ENCODE data around the gene MRPL34.
A peak's percentile ranks its signal among the peaks of the same experiment; 100 is the strongest.
"Not testable (repeated sequence)": the region's sequence is repeated elsewhere in the genome, so short reads cannot be mapped to it uniquely, and the experiment has no call there.

The MRPL34 gene

GRCh38 chr19:17286263-17286662 lies 19.4 kb upstream of the MRPL34 start:
- Histone ChIP-seq H3K36me3 (ENCODE audit: control insufficient read depth in 2 of 2, insufficient read depth in 2 of 2, low read length in 2 of 2) (no peaks in the 10 kb centered on the region), H3K9me3 (ENCODE audit: control insufficient read depth in 2 of 2, low read length in 2 of 2) (no peaks in the 10 kb centered on the region), H3K4me3 (ENCODE audit: low read length in 2 of 2) (no peak overlapping the region), H3K27ac (ENCODE audit: low read length) (no peak overlapping the region), H3K27me3 (ENCODE audit: control insufficient read depth in 1 of 2, insufficient read depth in 2 of 2, low read length in 2 of 2) (peaks cover 8 to 17% of the 10 kb centered on the region in 2 donors), H3K4me1 (ENCODE audit: control insufficient read depth, insufficient read depth, low read length) (peaks cover 17% of the 10 kb centered on the region), H3K9ac (ENCODE audit: low read length in 2 of 2) (no peak overlapping the region)

GRCh38 chr19:17286752-17287151 lies 18.9 kb upstream of the MRPL34 start:
- no peak overlapping the region for H3K4me3 ChIP-seq (ENCODE audit: low read length in 2 of 2)
- no peaks in the 10 kb centered on the region for H3K9me3 ChIP-seq (ENCODE audit: control insufficient read depth in 2 of 2, low read length in 2 of 2)
- no peaks in the 10 kb centered on the region for H3K36me3 ChIP-seq (ENCODE audit: control insufficient read depth in 2 of 2, insufficient read depth in 2 of 2, low read length in 2 of 2)
- H3K9ac ChIP-seq (ENCODE audit: low read length in 2 of 2) = no peak overlapping the region
- H3K4me1 ChIP-seq (ENCODE audit: control insufficient read depth, insufficient read depth, low read length) = peaks cover 13% of the 10 kb centered on the region
- peaks cover 4 to 12% of the 10 kb centered on the region in 2 donors for H3K27me3 ChIP-seq (ENCODE audit: control insufficient read depth in 1 of 2, insufficient read depth in 2 of 2, low read length in 2 of 2)
- H3K27ac ChIP-seq (ENCODE audit: low read length) = no peak overlapping the region

GRCh38 chr19:17289489-17289888 lies 16.2 kb upstream of the MRPL34 start:
- Histone ChIP-seq H3K9ac (ENCODE audit: low read length in 2 of 2) (no peak overlapping the region), H3K4me1 (ENCODE audit: control insufficient read depth, insufficient read depth, low read length) (peaks cover 9% of the 10 kb centered on the region), H3K27ac (ENCODE audit: low read length) (no peak overlapping the region), H3K36me3 (ENCODE audit: control insufficient read depth in 2 of 2, insufficient read depth in 2 of 2, low read length in 2 of 2) (peaks cover 0 to 1% of the 10 kb centered on the region in 2 donors), H3K27me3 (ENCODE audit: control insufficient read depth in 1 of 2, insufficient read depth in 2 of 2, low read length in 2 of 2) (no peaks in the 10 kb centered on the region), H3K4me3 (ENCODE audit: low read length in 2 of 2) (no peak overlapping the region), H3K9me3 (ENCODE audit: control insufficient read depth in 2 of 2, low read length in 2 of 2) (no peaks in the 10 kb centered on the region)

DNA sequence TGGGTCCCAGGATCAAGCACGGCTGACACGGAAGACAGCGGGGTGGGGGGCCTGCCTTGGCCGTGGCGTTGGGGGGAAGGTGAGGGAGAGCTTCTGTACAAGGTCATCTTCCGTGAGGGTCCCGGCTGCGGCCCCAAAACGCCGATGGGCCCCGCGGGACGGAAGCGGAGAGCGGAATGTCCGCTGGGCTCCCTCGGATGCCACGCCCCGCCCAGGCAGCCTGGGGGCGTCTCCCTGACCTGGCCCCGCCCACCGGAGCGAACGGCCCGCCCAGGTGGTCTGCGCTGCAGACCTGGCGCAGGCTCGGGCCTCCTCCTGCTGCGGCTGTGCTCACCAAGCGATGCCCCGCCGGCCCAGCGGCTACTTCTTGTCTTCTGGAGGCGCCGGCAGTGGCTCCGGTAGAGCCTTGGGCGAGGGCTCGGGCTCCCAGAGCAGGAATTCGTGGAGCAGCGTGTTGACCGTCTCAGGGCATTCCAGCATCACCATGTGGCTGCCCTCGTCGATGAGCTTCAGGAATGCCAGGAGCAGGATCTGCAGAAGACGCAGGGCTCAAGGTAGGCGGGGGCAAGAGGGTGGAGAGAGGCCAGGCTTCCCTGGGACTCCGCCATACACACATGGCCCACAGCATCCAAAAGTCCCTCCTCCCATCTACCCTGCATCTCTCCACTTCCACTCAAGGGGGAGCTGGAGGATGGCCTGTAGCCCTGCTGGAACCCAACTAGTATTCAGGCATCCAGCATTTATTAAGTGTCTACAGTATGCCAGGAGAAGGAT lies 13.2 kb upstream of the MRPL34 start:
- Histone ChIP-seq H3K36me3 (ENCODE audit: control insufficient read depth in 2 of 2, insufficient read depth in 2 of 2, low read length in 2 of 2) (peaks cover 0 to 4% of the 10 kb centered on the region in 2 donors), H3K27me3 (ENCODE audit: control insufficient read depth in 1 of 2, insufficient read depth in 2 of 2, low read length in 2 of 2) (no peaks in the 10 kb centered on the region), H3K27ac (ENCODE audit: low read length) (no peak overlapping the region), H3K4me3 (ENCODE audit: low read length in 2 of 2) (peak overlapping the region; percentile 49 to 71), H3K4me1 (ENCODE audit: control insufficient read depth, insufficient read depth, low read length) (peaks cover 9% of the 10 kb centered on the region), H3K9ac (ENCODE audit: low read length in 2 of 2) (peak overlapping the region in 1 of 2 donors; percentile 36), H3K9me3 (ENCODE audit: control insufficient read depth in 2 of 2, low read length in 2 of 2) (no peaks in the 10 kb centered on the region)

DNA sequence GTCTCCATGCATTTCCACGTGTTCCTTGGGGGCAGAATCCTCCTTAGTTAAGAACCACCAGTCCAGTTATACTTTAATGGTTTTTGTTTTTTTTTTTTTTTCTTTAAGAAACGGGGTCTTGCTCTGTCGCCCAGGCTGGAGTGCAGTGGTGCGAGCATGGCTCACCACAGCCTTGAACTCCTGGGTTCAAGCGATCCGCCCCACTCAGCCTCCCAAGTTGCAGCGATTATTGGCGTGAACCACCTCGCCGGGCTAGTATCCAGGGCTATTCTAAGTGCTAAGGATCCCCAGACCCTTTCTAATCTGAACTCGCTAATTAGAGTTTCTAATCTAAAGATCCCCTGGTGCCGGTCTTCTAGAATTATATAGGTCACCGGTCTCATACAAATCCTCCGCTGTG lies 12.1 kb upstream of the MRPL34 start:
- Histone ChIP-seq H3K4me3 (ENCODE audit: low read length in 2 of 2) (no peak overlapping the region), H3K9ac (ENCODE audit: low read length in 2 of 2) (no peak overlapping the region), H3K36me3 (ENCODE audit: control insufficient read depth in 2 of 2, insufficient read depth in 2 of 2, low read length in 2 of 2) (peaks cover 3 to 8% of the 10 kb centered on the region in 2 donors), H3K27me3 (ENCODE audit: control insufficient read depth in 1 of 2, insufficient read depth in 2 of 2, low read length in 2 of 2) (no peaks in the 10 kb centered on the region), H3K27ac (ENCODE audit: low read length) (no peak overlapping the region), H3K4me1 (ENCODE audit: control insufficient read depth, insufficient read depth, low read length) (peaks cover 9% of the 10 kb centered on the region), H3K9me3 (ENCODE audit: control insufficient read depth in 2 of 2, low read length in 2 of 2) (no peaks in the 10 kb centered on the region)

DNA sequence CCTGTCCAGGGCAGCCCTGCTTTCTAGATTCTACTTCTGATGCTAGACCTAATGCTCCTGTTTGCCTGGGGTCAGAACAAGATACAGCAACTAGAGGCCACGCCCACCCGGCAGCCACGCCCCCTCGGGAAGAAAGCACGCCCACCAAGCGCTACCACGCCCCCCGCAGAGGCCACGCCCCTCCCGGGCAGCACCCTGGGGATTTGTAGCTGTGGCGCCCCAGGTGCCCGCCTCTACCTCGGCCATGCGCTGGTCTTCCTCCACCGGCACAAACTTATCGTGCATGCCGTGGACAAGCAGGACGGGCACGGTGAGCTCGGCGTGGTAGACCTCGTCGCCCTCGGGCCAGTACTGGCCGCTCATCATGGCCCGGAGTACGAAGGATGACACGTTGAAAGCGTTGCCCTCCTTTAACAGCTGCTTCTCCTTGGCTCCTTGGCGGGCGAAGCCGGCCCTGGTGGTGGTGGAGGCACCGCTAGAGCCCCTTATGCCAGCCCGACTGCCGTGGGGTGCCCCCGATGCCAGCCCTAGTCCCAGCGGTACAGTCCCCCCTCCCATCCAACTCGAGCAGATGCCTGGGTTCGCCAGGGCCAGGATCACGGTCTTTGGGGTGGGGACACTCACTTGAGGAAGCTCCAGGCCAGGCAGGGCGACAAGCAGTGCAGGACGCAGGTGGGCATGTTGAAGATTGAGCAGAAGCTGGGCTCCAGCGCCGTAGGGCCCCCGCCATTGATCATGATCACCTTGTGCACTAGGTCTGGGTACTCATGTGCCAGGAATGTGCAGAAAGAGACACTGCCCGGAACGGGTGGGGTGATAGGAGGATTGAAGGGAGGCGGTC lies 11.4 kb upstream of the MRPL34 start:
- H3K9me3 ChIP-seq (ENCODE audit: control insufficient read depth in 2 of 2, low read length in 2 of 2) = no peaks in the 10 kb centered on the region
- H3K36me3 ChIP-seq (ENCODE audit: control insufficient read depth in 2 of 2, insufficient read depth in 2 of 2, low read length in 2 of 2) = peaks cover 3 to 10% of the 10 kb centered on the region in 2 donors
- no peaks in the 10 kb centered on the region for H3K27me3 ChIP-seq (ENCODE audit: control insufficient read depth in 1 of 2, insufficient read depth in 2 of 2, low read length in 2 of 2)
- H3K9ac ChIP-seq (ENCODE audit: low read length in 2 of 2) = no peak overlapping the region
- H3K4me3 ChIP-seq (ENCODE audit: low read length in 2 of 2) = no peak overlapping the region
- no peak overlapping the region for H3K27ac ChIP-seq (ENCODE audit: low read length)
- peaks cover 9% of the 10 kb centered on the region for H3K4me1 ChIP-seq (ENCODE audit: control insufficient read depth, insufficient read depth, low read length)

- H3K4me1 ChIP-seq (ENCODE audit: control insufficient read depth, insufficient read depth, low read length); H3K4me3 ChIP-seq (ENCODE audit: low read length in 2 of 2); H3K27ac ChIP-seq (ENCODE audit: low read length); H3K9me3 ChIP-seq (ENCODE audit: control insufficient read depth in 2 of 2, low read length in 2 of 2); H3K9ac ChIP-seq (ENCODE audit: low read length in 2 of 2); H3K27me3 ChIP-seq (ENCODE audit: control insufficient read depth in 1 of 2, insufficient read depth in 2 of 2, low read length in 2 of 2): not testable (repeated sequence)
- peaks cover 3 to 10% of the 10 kb centered on the region in 2 donors for H3K36me3 ChIP-seq (ENCODE audit: control insufficient read depth in 2 of 2, insufficient read depth in 2 of 2, low read length in 2 of 2)
Observed at GRCh38 chr19:17295551-17295950, 10.1 kb upstream of the MRPL34 start.

- Histone ChIP-seq H3K27ac (ENCODE audit: low read length) (no peak overlapping the region), H3K4me3 (ENCODE audit: low read length in 2 of 2) (no peak overlapping the region), H3K9me3 (ENCODE audit: control insufficient read depth in 2 of 2, low read length in 2 of 2) (no peaks in the 10 kb centered on the region), H3K4me1 (ENCODE audit: control insufficient read depth, insufficient read depth, low read length) (peaks cover 9% of the 10 kb centered on the region), H3K9ac (ENCODE audit: low read length in 2 of 2) (no peak overlapping the region), H3K36me3 (ENCODE audit: control insufficient read depth in 2 of 2, insufficient read depth in 2 of 2, low read length in 2 of 2) (peaks cover 3 to 13% of the 10 kb centered on the region in 2 donors), H3K27me3 (ENCODE audit: control insufficient read depth in 1 of 2, insufficient read depth in 2 of 2, low read length in 2 of 2) (no peaks in the 10 kb centered on the region)
Observed at GRCh38 chr19:17296273-17296672, 9.4 kb upstream of the MRPL34 start.

DNA sequence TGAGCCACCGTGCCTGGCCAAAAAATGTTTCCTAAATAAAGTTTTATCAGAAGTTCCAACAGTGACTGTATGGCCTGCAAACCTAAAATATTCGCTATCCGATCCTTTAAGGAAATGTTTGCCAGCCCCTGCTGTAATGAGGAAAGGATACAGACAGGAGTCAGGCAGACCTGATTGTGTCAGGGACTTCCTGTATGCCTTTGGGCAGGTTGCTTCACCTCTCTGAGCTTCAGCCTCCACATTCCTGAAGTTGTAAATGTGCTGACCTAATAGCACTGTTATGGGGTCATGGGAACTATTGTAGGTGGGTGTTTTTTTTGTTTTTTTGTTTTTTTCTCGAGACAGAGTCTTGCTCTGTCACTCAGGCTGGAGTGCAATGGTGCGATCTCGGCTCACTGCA lies 8.7 kb upstream of the MRPL34 start:
- no peaks in the 10 kb centered on the region for H3K27me3 ChIP-seq (ENCODE audit: control insufficient read depth in 1 of 2, insufficient read depth in 2 of 2, low read length in 2 of 2)
- H3K9ac ChIP-seq (ENCODE audit: low read length in 2 of 2) = no peak overlapping the region
- H3K27ac ChIP-seq (ENCODE audit: low read length) = no peak overlapping the region
- peaks cover 3 to 13% of the 10 kb centered on the region in 2 donors for H3K36me3 ChIP-seq (ENCODE audit: control insufficient read depth in 2 of 2, insufficient read depth in 2 of 2, low read length in 2 of 2)
- H3K4me3 ChIP-seq (ENCODE audit: low read length in 2 of 2) = no peak overlapping the region
- peaks cover 13% of the 10 kb centered on the region for H3K4me1 ChIP-seq (ENCODE audit: control insufficient read depth, insufficient read depth, low read length)
- H3K9me3 ChIP-seq (ENCODE audit: control insufficient read depth in 2 of 2, low read length in 2 of 2) = no peaks in the 10 kb centered on the region

GRCh38 chr19:17300992-17301619 lies 4.6 kb upstream of the MRPL34 start:
- Histone ChIP-seq H3K36me3 (ENCODE audit: control insufficient read depth in 2 of 2, insufficient read depth in 2 of 2, low read length in 2 of 2) (peaks cover 3 to 9% of the 10 kb centered on the region in 2 donors), H3K27ac (ENCODE audit: low read length) (no peak overlapping the region), H3K9me3 (ENCODE audit: control insufficient read depth in 2 of 2, low read length in 2 of 2) (no peaks in the 10 kb centered on the region), H3K27me3 (ENCODE audit: control insufficient read depth in 1 of 2, insufficient read depth in 2 of 2, low read length in 2 of 2) (no peaks in the 10 kb centered on the region), H3K4me3 (ENCODE audit: low read length in 2 of 2) (no peak overlapping the region), H3K4me1 (ENCODE audit: control insufficient read depth, insufficient read depth, low read length) (peaks cover 38% of the 10 kb centered on the region), H3K9ac (ENCODE audit: low read length in 2 of 2) (no peak overlapping the region)

All from stomach smooth muscle (tissue), 2 donors.